GM11168 (cell line): ENCODE results near the gene SPTA1.
"Not testable (repeated sequence)": the region's sequence is repeated elsewhere in the genome, so short reads cannot be mapped to it uniquely, and the experiment has no call there.

ENCODE experiments used
- in situ Hi-C: fragments of 300-500 bp; cut with MboI; formaldehyde crosslinking; loops from one replicate; pipeline ENCODE4 v1.12.0; 2022; ENCODE audit warnings: low sequenced_read_pairs; ENCODE audit not compliant: unreplicated experiment

The SPTA1 gene

DNA sequence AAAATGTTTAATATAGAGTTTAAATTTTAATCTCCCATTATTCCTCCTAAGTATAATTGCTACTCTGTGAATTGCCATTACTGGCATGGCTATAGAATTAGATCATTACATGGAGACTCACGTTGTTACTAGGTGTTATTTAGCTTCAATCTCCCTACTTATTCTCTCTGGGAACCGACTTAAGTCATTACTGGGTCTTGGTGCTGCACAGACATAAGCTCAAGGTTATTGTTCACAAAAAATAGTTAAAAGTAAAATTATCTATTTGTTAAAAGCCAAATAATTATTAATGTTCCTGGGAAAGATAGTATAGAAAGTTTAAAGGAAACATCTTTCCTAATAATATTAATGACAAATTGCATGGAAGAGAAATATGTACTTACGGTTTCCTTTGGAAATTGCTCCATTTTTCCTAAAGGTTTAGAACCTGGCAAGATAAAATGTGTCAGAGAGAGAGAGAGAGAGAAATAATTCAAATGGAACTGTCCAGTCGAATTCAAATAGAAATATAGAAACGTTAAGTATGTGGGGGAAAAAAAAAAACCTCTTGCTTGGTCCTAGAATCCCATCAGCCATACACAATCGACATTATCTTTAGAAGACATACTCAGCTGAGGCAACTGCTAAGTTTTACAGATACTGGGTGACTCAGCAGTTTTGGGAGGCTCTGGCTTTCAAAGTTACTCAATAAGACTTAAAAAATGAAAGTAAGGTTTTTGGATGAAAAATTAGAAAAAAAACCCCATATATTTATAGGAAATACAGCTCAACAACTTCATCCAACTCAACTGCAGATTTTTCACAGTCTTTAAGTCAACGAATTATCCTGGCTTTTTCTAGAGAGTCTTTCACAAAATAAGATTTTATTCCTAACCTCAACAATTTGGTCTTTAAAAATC is at the start of gene SPTA1:
TSS of gene SPTA1 (minus strand) at position 605 of the 899 bp plus-strand sequence. CDS start at position 407, 198 bp downstream.
- in situ Hi-C loops: no loop called here

DNA sequence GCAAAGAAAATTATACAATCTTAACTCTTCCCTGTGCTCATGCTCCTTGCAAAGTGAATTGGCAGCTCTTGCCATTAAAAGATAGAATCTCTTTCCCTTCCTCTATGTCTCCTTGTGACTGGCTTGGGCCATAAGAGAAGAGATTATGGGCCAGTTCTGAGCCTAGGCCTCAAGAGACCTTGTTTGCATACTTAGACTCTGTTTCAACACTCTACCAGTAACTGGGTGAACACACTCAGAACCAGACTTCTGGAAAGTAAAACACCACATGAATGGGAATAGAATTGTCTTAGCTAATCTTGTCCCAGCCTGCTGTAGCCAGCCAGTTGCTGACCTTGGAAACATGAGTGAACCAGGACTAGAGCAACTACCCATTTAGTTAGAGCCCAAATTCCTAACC is 49.3 kb upstream of the SPTA1 start:
- in situ Hi-C loops: no loop called here

GRCh38 chr1:158732524-158732923 is 46.0 kb upstream of the SPTA1 start:
- in situ Hi-C loops: no loop called here

GRCh38 chr1:158731707-158732106 is 45.2 kb upstream of the SPTA1 start:
- in situ Hi-C loops: no loop called here

DNA sequence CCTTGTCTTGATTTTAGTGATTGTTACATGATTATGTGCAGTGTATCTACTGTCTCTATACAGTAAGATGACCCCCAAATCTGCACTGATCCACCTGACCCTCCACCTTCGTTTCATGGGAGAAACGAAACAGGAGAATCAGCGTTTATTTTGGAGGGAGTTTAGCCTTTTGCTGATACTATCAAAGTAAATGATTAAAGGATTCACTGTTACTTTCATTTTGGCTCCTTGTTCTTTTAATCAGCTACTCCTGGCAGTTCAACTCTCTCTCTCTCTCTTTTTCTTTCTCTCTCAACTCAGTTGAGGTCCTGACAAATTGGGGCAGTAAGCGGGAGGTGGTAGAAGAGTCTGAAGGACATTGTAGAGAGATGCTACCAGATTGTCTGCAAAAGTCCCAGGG is 43.9 kb upstream of the SPTA1 start:
- in situ Hi-C loops: no loop called here

DNA sequence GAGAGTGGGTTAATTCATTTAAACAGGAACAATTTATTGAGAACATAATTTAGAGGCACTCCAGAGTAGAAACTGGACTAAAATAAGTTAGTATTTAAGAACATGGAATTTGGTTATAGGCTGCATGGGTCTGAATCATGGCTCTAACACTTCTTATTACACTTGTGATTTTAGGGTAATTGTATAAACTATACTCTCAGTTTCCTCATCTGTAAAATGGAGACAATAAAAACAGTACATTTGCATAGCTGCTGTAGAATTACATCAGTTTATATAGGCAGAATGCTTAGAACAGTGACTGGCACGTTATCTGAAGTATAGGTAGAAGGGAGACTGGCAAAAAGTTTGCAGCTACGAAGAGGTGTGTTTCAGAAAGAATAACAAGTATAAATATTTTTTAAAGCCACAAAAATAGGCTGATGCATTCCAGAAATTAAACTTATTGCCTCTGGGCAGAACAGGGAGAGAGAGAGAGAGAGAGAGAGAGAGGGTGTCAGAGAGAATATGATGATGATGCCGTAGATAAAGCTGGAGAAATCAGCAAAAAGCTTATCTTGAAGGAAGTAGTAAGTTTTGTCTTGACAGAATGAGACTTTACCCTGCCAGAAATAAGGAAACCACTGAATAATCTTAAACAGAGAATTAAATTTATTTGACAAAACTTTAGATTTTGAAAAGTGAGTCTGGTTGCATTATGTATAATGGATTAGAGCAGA is 42.2 kb upstream of the SPTA1 start:
- in situ Hi-C loops: no loop called here

DNA sequence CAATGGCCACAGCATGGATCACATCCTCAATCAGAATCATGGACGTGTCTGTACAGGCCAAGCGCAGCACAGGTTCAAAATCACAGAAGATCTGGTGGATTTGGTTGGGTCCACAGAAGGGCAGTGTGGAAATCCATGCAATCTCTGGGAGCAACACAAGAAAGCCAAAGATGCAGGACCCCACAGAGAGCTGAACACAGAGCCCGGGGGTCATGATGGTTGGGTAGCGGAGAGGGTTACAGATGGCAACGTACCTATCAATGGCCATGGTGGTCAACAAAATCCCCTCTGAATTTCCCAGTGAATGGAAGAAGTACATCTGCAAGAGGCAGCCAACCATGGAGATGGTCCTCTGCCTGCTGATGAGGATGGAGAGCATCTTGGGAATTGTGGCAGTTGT is 37.9 kb upstream of the SPTA1 start:
- in situ Hi-C loops: no loop called here

DNA sequence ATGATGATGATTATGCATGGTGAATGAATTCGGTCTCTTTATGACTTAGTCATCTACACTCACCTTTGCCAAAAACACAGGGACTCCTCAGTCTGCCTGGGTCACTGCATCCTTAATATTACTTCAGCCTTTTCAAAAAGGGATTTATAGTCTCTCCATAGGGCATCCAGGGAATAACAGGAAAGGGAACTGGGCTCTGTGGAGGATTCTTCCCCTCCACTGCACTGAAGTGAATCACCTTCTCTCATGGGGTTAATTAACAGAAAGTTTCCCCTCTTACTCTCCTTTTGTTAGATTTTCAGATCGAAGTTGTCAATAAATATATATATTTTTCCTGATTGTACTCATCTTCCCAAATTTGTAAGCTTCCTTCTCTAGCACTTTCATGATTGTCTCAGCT is 34.1 kb upstream of the SPTA1 start, which contains the start of gene OR6K3:
TSS of gene OR6K3 (minus strand) at position 101 of the 400 bp plus-strand sequence. CDS start 2,605 bp downstream, outside the sequence.
- in situ Hi-C loops: no loop called here

- in situ Hi-C loops: no loop called here
These were observed 33.1 kb upstream of the SPTA1 start for GRCh38 chr1:158719664-158720063.

DNA sequence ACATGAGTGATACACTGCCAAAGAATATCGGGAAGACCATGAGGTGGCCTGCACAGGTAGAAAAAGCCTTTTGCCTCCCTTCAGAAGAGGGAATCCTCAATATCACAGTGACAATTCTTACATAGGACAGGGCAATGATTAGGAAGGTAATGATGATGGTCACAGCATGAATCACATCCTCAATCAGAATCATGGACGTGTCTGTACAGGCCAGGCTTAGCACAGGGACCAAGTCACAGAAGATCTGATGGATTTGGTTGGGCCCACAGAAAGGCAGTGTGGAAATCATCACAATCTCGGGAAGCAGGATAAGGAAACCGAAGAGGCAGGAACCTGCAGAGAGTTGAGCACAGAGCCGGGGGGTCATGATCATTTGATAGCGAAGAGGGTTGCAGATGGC is 30.8 kb upstream of the SPTA1 start:
- in situ Hi-C loops: no loop called here

DNA sequence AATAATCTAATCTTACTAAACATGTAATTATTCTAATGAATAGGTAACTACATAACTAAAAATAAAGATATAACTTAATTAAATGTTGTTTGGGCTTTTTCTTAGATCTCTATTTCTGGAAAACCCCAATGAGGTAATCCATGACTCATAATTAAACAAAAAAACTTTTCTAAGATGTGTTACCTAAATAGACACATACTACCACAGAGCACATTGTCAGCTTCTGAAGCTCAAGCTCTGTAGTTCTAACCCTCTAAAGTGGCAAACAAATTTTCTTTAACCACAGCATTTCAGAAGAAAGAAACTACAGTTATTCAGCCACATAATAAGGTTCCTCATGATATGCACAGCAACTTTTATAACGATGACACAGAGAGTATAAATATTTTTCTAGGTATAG is 29.8 kb upstream of the SPTA1 start:
- in situ Hi-C loops: no loop called here

DNA sequence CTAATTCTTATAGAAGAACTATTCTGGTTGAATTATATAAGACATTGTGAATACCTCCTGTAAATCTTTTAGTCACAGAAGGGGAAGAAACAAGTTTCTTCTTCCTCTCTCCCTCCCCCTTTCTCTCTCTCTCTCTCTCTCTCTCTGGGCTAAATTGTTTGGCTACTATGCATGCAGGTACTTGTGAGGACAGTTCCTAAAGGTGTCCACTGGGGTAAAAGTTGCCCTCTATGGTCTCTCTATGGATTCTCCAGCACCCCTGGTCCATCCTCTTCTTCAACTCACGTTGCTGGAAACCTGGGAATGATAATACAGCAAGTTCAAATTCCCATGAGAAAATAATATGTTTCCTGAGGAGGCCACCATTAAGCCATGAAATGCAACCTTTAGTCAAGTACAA is 28.2 kb upstream of the SPTA1 start:
- in situ Hi-C loops: no loop called here

DNA sequence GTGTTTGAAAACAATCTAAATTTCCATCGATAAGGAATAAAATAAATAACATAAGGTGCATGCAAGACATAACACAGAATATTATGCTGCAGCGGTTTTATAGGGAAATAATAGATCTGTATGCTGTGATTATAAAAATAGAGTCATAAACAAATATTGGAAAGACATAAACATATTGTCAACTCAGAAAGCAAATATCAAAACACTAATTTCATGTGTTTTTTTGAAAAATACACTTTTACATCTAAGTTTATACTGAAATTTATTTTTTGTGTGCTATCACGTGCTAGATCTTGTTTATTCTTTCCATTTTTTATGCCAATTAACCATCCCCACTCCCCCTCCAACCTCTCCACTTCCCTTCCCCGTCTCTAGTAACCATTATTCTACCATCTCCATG is 24.6 kb upstream of the SPTA1 start:
- in situ Hi-C loops: no loop called here

GRCh38 chr1:158706096-158706495 is 19.6 kb upstream of the SPTA1 start:
- in situ Hi-C loops: no loop called here

- in situ Hi-C loops: no loop called here
These were observed 14.0 kb upstream of the SPTA1 start, which contains the start of gene OR6K2 for GRCh38 chr1:158700552-158700951. OR6K2 (minus strand) TSS chr1:158700652; CDS start chr1:158700652, 0 bp downstream.

DNA sequence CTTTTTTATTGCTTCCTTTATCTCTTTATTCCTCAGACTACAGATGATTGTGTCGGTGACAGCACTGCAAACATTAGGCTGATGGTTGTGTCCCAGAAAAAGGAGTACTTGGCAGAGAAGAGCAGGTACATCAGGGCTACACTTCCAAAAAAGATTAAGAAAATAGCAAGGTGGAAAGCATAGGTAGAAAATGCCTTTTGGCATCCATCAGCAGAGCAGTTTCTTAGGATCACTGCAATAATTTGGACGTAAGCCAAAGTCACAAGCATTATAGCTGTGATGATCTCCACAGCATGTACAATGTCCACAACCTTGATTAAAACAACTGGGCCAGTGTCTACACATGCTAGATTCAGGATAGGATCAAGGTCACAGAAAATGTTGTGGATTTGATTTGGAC is 8.1 kb upstream of the SPTA1 start:
- in situ Hi-C loops: no loop called here

DNA sequence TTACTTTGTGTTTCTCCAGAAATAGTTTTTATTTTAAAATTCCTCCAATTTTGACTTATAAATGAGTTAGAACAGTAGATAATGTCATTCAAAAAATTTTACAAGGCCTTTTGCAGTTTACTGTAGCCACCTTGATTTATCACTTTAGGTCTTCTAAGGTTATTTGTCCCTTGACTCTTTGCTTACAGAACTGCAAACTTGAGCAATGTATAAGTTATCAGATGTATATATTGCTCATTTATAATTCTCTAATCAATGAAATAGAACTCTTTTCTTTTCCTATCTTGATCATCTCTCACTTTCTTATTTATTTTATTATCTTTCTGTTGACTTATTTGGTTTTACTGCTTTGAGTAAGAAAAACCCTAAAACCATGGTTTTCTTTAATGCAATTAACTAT is 5.8 kb upstream of the SPTA1 start:
- in situ Hi-C loops: no loop called here

GRCh38 chr1:158691907-158692306 is 5.4 kb upstream of the SPTA1 start:
- in situ Hi-C loops: no loop called here

DNA sequence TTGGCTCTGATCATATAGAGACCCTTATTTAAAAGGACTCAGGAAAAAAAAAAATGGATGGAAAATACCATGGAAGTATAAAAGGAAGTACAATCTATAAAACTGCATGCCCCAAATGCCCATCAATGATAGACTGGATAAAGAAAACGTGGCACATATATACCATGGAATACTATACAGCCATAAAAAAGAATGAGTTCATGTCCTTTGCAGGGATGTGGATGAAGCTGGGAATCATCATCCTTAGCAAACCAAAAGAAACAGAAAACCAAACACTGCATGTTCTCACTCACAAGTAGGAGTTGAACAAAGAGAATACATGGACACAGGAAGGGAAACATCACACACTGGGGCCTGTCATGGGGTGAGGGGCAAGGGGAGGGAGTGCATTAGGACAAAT is 4.6 kb upstream of the SPTA1 start:
- in situ Hi-C loops: not testable (repeated sequence)

DNA sequence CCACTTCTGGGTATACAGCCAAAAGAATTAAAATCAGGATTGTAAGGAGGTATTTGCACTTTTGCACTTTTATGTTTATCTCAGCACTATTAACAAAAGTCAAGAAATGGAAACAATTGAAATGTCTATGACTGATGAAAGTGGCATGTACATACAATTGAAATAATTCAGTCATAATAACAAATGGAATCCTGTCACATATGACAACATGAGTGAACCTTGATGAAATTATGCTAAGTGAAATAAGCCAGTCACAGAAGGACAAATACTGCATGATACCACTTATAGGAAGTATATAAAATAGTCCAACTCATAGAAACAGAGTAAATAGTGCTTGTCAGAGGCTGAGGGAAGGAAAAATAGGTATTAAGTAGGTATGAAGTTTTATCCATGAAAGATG is 3.4 kb upstream of the SPTA1 start:
- in situ Hi-C loops: no loop called here

DNA sequence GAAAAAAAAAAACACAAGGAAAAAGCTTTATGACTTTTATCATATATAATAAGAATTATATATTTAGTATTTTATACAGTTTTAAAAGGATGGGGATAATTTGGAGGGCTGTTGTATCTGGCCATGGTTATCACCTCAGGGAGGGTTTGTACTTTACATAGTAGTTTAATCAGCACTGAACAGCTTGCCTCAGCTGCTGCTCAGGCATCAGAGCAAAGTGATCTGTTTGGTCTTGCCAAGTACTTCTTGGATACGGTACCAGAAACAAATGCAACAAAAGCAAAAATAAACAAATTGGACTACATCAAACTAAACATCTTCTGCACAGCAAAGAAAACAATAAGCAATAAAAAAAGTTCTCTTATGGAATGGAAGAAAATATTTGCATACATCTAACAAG is 2.6 kb upstream of the SPTA1 start:
- in situ Hi-C loops: no loop called here
